ENCODE results near the gene CES2.
"Not testable (repeated sequence)": the region's sequence is repeated elsewhere in the genome, so short reads cannot be mapped to it uniquely, and the experiment has no call there.

DNA sequence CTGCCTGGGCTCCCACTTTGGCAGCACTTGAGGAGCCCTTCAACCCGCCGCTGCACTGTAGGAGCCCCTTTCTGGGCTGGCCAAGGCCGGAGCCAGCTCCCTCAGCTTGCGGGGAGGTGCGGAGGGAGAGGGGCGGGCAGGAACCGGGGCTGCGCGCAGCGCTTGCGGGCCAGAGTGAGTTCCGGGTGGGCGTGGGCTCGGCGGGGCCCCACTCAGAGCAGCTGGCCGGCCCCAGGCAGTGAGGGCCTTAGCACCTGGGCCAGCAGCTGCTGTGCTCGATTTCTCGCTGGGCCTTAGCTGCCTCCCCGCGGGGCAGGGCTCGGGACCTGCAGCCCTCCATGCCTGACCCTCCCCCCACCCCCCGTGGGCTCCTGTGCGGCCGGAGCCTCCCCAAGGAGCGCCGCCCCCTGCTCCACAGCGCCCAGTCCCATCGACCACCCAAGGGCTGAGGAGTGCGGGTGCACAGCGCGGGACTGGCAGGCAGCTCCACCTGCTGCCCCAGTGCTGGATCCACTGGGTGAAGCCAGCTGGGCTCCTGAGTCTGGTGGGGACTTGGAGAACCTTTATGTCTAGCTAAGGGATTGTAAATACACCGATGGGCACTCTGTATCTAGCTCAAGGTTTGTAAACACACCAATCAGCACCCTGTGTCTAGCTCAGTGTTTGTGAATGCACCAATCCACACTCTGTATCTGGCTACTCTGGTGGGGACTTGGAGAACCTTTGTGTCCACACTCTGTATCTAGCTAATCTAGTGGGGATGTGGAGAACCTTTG lies 39.0 kb downstream of the CES2 start:
- not testable (repeated sequence) for TF ChIP-seq RFX5 (IDR thresholded peaks at IDR 0.05); CTCF (IDR thresholded peaks at IDR 0.05); JUN (IDR thresholded peaks at IDR 0.05); SREBF2 (IDR thresholded peaks at IDR 0.05); HMGXB4 (CRISPR knock-in tag; IDR thresholded peaks at IDR 0.05; ENCODE audit: borderline replicate concordance); CHD2 (IDR thresholded peaks at IDR 0.05; ENCODE audit: low read length, partially characterized antibody); RARB (CRISPR knock-in tag; IDR thresholded peaks at IDR 0.05); CEBPB (IDR thresholded peaks at IDR 0.05); POLR2A (IDR thresholded peaks at IDR 0.05; ENCODE audit: low read length)
- TF ChIP-seq, protein P1, sequence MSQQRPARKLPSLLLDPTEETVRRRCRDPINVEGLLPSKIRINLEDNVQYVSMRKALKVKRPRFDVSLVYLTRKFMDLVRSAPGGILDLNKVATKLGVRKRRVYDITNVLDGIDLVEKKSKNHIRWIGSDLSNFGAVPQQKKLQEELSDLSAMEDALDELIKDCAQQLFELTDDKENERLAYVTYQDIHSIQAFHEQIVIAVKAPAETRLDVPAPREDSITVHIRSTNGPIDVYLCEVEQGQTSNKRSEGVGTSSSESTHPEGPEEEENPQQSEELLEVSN (IDR thresholded peaks at IDR 0.05; ENCODE audit: borderline replicate concordance, low read depth): not testable (repeated sequence)
- TF ChIP-seq, protein P2, sequence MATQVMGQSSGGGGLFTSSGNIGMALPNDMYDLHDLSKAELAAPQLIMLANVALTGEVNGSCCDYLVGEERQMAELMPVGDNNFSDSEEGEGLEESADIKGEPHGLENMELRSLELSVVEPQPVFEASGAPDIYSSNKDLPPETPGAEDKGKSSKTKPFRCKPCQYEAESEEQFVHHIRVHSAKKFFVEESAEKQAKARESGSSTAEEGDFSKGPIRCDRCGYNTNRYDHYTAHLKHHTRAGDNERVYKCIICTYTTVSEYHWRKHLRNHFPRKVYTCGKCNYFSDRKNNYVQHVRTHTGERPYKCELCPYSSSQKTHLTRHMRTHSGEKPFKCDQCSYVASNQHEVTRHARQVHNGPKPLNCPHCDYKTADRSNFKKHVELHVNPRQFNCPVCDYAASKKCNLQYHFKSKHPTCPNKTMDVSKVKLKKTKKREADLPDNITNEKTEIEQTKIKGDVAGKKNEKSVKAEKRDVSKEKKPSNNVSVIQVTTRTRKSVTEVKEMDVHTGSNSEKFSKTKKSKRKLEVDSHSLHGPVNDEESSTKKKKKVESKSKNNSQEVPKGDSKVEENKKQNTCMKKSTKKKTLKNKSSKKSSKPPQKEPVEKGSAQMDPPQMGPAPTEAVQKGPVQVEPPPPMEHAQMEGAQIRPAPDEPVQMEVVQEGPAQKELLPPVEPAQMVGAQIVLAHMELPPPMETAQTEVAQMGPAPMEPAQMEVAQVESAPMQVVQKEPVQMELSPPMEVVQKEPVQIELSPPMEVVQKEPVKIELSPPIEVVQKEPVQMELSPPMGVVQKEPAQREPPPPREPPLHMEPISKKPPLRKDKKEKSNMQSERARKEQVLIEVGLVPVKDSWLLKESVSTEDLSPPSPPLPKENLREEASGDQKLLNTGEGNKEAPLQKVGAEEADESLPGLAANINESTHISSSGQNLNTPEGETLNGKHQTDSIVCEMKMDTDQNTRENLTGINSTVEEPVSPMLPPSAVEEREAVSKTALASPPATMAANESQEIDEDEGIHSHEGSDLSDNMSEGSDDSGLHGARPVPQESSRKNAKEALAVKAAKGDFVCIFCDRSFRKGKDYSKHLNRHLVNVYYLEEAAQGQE (IDR thresholded peaks at IDR 0.05): not testable (repeated sequence)
